Activated CD8-positive, alpha-beta memory T cell treated with anti-CD3 and anti-CD28 coated beads, Interleukin-2, amount 50 U/mL, for 1 hour (primary cell): Measurements from ENCODE around the gene PRAMEF12.
"Not testable (repeated sequence)": the region's sequence is repeated elsewhere in the genome, so short reads cannot be mapped to it uniquely, and the experiment has no call there.

Experiments
- DNase-seq: peaks from one replicate; pipeline ENCODE4 v3.0.0-alpha.2; 2020; ENCODE audit errors: extremely low read depth

PRAMEF12 gene

DNA sequence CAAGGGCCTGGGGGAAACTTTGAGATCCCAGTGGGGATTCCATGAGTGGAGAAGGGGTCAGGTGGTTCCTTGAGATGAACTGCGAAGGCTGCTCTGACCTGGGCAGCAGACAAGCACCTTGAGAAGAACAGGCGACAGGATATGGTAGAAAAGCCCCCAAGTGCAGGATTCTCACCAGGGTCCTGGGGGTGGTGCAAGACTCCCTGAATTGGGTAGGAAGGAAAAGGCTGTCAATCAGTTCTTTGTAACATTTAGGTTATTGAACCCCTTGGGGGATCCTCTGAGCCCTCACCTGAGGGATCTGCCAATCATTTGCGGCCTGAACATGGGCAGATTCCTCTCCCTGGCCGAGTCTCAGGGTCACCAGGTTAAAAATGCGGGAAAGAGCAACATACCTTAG lies 2.4 kb upstream of the PRAMEF12 start:
- no peak for DNase-seq

DNA sequence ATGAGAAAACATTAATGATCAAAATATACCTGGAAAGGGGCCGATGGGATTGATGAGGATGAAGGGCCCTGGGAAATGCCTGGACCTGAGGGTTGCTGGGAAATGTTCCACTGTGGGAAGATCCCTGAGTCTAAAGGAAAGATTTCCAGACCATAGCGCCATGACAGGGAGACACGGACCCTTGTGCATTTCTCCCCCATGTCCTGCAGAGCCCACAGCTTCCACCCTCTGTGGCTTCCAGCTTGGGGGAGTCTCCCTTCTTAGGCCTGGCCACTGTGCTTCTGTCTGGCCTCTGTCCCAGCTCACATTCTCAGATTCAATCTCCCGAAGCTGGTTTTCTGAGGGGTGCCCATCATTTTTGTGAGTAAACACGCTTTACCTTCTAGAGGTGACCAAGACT lies 1.0 kb upstream of the PRAMEF12 start:
- DNase-seq = no peak

DNA sequence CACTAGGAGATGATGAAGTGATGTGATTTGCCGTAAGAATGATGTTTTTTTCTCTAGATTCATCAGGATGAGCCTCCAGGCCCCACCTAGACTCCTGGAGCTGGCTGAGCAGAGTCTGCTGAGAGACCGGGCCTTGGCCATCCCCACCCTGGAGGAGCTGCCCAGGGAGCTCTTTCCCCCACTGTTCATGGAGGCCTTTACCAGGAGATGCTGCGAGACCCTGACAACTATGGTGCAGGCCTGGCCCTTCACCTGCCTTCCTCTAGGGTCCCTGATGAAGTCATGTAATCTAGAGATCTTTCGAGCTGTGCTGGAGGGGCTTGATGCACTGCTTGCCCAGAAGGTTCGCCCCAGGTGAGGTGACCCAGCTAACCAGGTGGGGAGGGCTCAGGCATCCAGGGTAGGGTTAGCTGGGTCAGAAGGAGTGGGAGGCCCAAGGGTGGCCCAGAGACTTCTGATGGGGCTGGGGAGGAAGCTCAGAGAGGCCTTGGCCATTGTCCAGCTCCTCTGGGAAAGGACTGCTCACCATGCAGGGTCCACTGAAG lies 1.3 kb downstream of the PRAMEF12 start:
- no peak for DNase-seq

- DNase-seq = no peak
Measured at GRCh38 chr1:12775443-12775842, 1.9 kb downstream of the PRAMEF12 start.

- DNase-seq = no peak
Measured at GRCh38 chr1:12776801-12777557, 3.4 kb downstream of the PRAMEF12 start.

- no peak for DNase-seq
Measured at GRCh38 chr1:12778061-12778460, 4.5 kb downstream of the PRAMEF12 start.

DNA sequence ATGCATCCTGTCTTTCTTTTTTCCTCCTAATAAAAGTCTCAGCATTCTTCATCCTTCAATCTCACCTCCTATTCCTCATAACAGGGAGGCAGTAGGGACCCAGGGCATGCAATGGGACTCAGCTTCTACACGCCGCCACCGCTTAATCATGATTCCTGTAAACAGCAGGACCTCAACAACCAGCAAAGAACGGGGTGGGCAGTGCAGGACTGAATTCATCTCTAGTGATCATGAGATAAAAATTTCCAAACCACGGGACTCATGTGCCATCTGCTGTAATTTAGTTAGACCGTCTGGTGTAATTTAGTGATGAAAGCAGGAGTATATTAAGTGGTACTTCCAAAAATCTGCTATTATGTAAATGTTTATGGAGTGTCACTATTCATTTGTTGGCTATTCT lies 5.4 kb downstream of the PRAMEF12 start:
- DNase-seq = no peak

- not testable (repeated sequence) for DNase-seq
Measured at GRCh38 chr1:12781488-12781887, 8.0 kb downstream of the PRAMEF12 start.

- not testable (repeated sequence) for DNase-seq
Measured at GRCh38 chr1:12783783-12784182, 10.2 kb downstream of the PRAMEF12 start.

GRCh38 chr1:12784729-12785128 lies 11.2 kb downstream of the PRAMEF12 start:
- DNase-seq = not testable (repeated sequence)

GRCh38 chr1:12791097-12791496 lies 17.6 kb downstream of the PRAMEF12 start, which contains the start of gene PRAMEF1:
TSS of gene PRAMEF1 (plus strand) at chr1:12791397. CDS start at chr1:12793228, 1,831 bp downstream.
- not testable (repeated sequence) for DNase-seq

DNA sequence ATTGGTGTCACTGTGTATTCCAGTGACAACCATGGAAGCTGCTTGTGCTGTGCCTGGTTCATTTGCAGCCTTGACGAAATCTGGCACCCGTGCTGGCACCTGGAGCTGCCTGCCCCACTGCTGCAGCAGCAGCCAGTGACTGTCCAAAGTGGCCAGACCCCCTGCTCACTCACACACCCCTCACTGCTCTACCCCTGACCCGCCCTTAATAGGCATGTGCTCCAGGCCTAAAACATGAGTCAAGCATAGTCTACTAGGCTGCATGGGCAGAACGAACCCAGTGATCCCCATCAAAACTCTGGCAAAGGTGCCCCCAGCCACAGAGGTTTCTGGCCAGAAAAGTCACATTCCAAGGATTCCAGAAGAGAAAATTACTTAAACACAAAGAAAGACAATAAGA lies 25.4 kb downstream of the PRAMEF12 start:
- no peak for DNase-seq

GRCh38 chr1:12799730-12800129 lies 26.2 kb downstream of the PRAMEF12 start:
- DNase-seq = no peak

DNA sequence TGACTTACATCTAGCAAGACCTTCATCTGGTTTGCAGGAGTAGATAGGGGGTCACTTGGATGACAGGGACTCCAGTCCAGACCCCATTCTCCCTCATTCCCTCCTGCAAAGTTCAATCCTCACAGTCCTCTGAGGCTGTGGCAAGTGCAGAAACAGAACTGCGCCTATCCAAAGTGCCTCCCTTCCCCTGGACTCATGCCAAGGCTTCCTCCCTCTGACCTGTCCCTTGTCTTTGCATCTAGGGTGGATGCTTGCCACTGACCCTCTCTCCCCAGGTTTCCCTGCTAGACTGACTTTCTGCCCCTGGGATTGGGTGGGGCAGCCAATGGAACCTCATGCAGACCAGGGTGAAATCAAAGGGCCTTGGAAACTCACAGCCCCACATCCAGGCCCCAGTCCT lies 36.4 kb downstream of the PRAMEF12 start:
- DNase-seq = no peak

GRCh38 chr1:12810691-12811408 lies 37.3 kb downstream of the PRAMEF12 start:
- DNase-seq = no peak

GRCh38 chr1:12811409-12811784 lies 37.9 kb downstream of the PRAMEF12 start:
- no peak for DNase-seq

DNA sequence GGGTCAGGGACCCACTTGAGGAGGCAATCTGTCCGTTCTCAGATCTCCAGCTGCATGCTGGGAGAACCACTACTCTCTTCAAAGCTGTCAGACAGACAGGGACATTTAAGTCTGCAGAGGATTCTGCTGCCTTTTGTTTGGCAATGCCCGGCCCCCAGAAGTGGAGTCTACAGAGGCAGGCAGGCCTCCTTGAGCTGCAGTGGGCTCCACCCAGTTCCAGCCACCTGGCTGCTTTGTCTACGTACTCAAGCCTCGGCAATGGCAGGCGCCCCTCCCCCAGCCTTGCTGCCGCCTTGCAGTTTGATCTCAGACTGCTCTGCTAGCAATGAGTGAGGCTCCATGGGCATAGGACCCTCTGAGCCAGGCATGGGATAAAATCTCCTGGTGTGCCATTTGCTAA lies 45.5 kb downstream of the PRAMEF12 start:
- not testable (repeated sequence) for DNase-seq
